ENCODE measurements around the gene ZNF652.
"Not testable (repeated sequence)": the region's sequence is repeated elsewhere in the genome, so short reads cannot be mapped to it uniquely, and the experiment has no call there.

ZNF652 gene

GRCh38 chr17:49315551-49316257 lies 46.3 kb downstream of the ZNF652 start:
- peak; percentile 91 for DNase-seq (ENCODE audit: low spot score)

GRCh38 chr17:49312722-49313121 lies 49.3 kb downstream of the ZNF652 start:
- no peak for DNase-seq (ENCODE audit: low spot score)

GRCh38 chr17:49299996-49300395 lies 62.1 kb downstream of the ZNF652 start:
- DNase-seq (ENCODE audit: low spot score) = no peak

GRCh38 chr17:49298371-49298976 lies 63.6 kb downstream of the ZNF652 start:
- no peak for DNase-seq (ENCODE audit: low spot score)

- DNase-seq (ENCODE audit: low spot score) = no peak
Observed at GRCh38 chr17:49297141-49297540, 64.9 kb downstream of the ZNF652 start.

GRCh38 chr17:49294122-49294521 lies 67.9 kb downstream of the ZNF652 start:
- no peak for DNase-seq (ENCODE audit: low spot score)

- DNase-seq (ENCODE audit: low spot score) = no peak
Observed at GRCh38 chr17:49292901-49293300, 69.1 kb downstream of the ZNF652 start.

GRCh38 chr17:49291929-49292328 lies 70.1 kb downstream of the ZNF652 start:
- DNase-seq (ENCODE audit: low spot score) = no peak

GRCh38 chr17:49290690-49291359 lies 71.2 kb downstream of the ZNF652 start:
- DNase-seq (ENCODE audit: low spot score) = peak; percentile 8

GRCh38 chr17:49288388-49288787 lies 73.7 kb downstream of the ZNF652 start:
- DNase-seq (ENCODE audit: low spot score) = no peak

GRCh38 chr17:49287481-49287880 lies 74.6 kb downstream of the ZNF652 start:
- DNase-seq (ENCODE audit: low spot score) = no peak

- not testable (repeated sequence) for DNase-seq (ENCODE audit: low spot score)
Observed at GRCh38 chr17:49286261-49286973, 75.6 kb downstream of the ZNF652 start.

- DNase-seq (ENCODE audit: low spot score) = no peak
Observed at GRCh38 chr17:49285716-49286115, 76.3 kb downstream of the ZNF652 start.

GRCh38 chr17:49280918-49281317 lies 81.1 kb downstream of the ZNF652 start:
- no peak for DNase-seq (ENCODE audit: low spot score)

- no peak for DNase-seq (ENCODE audit: low spot score)
Observed at GRCh38 chr17:49280061-49280460, 82.0 kb downstream of the ZNF652 start.

- not testable (repeated sequence) for DNase-seq (ENCODE audit: low spot score)
Observed at GRCh38 chr17:49279263-49280015, 82.6 kb downstream of the ZNF652 start.

- DNase-seq (ENCODE audit: low spot score) = no peak
Observed at GRCh38 chr17:49278076-49278475, 84.0 kb downstream of the ZNF652 start.

GRCh38 chr17:49277638-49278037 lies 84.4 kb downstream of the ZNF652 start:
- no peak for DNase-seq (ENCODE audit: low spot score)

- DNase-seq (ENCODE audit: low spot score) = not testable (repeated sequence)
Observed at GRCh38 chr17:49275981-49276380, 86.1 kb downstream of the ZNF652 start.

GRCh38 chr17:49269356-49269755 lies 92.7 kb downstream of the ZNF652 start:
- no peak for DNase-seq (ENCODE audit: low spot score)

- DNase-seq (ENCODE audit: low spot score) = no peak
Observed at GRCh38 chr17:49267912-49268311, 94.1 kb downstream of the ZNF652 start.

- no peak for DNase-seq (ENCODE audit: low spot score)
Observed at GRCh38 chr17:49266233-49266632, 95.8 kb downstream of the ZNF652 start.

All from CD4-positive, alpha-beta T cell treated with Interleukin-2 at 100 ng/mL for 4 hours (primary cell).